ENCODE measurements around the gene PHACTR1.
"Not testable (repeated sequence)": the region's sequence is repeated elsewhere in the genome, so short reads cannot be mapped to it uniquely, and the experiment has no call there.

Gene PHACTR1

DNA sequence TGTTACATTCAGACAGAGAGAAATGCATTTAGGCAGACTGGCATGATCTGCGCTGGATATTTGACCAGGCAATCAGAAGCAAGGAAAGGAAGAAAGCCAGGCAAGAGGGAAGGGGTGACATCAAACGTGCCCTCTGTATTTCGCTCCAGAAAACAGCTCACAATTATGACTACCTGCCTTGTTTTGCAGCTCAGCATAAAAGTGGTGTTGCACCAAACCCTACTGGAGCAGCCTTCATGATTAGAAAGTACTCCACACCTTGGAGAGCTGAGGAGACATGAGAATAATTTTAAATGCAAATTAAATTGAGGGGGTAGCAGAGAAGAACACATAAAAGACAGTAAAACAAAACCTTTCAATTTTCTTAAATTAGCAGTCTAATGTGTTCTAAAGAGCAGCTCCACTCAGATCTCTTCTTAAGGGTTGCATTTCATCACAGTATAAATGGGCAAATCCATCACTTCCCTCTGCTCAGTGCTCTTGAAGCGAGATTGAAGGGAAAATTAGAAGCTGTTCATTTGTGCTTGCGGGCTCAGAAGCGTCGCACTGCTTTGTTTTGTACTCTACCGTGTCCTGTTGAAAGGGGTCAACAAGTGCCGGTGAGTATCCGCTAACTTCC, at the start of gene PHACTR1:
PHACTR1 (plus strand) TSS at position 470 of the 619 bp plus-strand sequence.
- DNase-seq (ENCODE audit: low read depth) = no peak

DNA sequence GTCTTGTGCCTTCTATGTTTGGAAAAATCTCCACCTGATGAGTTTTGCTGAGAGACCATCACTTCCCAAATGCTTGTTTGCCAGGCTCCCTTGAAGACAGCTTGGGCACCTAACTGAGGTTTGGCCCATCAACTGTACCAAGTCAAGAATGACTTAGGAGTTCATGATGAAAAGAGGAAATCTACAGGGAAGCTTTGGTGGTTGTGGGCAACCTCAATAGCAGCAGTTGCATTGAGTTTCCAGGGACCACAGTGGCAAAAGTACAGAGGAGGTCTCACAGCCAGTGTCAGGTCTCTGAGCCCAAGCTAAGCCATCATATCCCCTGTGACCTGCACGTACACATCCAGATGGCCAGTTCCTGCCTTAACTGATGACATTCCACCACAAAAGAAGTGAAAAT, 49.7 kb upstream of the PHACTR1 start:
- no peak for DNase-seq (ENCODE audit: low read depth)

DNA sequence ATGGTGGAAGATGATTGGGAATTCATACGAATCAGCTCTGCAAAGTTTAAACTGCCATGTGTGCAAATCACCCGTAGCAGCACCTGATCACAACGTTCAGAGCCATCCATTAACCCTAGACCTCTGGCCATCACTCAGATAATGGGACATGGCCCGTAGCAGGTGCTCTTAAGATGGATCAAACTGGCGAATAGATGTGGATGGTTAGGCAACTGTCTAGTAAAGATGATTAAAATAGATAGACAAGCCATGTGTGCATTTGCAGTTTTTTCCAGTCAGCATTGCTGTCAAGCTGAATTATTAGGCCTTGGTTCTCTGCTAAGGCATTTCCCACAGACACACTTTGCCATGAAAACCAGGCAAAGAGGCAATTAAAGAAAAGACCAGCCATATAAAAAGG, 40.6 kb upstream of the PHACTR1 start:
- DNase-seq (ENCODE audit: low read depth) = no peak

DNA sequence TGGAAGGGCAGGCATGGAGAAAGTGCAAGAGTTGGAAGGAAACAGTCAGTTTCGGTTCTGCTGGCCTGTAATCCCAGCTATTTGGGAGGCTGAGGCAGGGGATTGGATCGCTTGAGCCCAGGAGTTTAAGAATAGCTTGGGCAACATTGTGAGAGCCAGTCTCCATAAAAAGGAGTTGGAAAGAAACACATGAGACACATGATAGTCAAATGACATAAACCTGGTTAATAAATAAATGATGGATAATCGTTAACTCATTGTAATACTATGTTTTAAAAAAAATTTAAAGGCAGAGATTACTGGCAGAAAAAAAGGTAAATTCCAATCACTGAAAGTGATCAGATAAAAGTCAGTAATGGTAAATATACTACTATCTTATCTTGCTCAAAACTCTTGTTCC, 37.2 kb upstream of the PHACTR1 start:
- no peak for DNase-seq (ENCODE audit: low read depth)

DNA sequence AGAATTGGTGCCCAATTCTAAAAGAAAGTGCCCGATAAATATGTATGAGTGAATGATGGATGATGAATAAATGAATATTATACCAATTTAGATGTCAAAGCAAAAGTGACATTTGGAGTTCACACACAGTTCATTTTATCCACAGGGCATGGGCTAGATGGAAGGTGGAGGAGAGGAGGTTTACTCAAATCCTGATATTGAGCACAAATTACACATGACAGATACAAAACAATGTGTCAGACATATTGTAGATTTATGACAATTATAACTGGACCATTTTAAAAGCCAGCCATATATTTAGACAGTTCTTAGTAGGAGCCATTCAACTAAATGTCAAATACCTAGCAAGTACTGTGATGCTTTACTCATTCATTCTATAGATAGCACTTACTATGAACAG, 23.4 kb upstream of the PHACTR1 start:
- DNase-seq (ENCODE audit: low read depth) = no peak

DNA sequence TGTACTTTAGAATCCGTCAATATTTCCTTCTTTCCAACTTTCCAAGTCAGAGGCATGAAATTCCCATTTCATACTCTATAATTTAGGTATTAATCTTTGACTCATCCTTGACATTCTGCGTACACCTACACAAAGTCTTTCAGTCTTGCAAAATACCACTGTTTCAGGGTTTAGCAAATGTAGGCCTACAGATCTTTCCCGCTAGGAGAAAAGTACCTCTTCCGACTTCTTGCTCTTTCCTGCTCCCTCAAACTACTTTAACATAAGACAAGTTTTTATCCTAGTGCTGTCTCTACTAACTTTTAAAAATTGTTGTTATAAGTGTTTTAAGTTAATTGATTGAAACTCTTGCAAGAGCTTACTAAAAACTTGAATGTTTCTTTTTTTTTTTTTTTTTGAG, 18.3 kb upstream of the PHACTR1 start:
- no peak for DNase-seq (ENCODE audit: low read depth)

DNA sequence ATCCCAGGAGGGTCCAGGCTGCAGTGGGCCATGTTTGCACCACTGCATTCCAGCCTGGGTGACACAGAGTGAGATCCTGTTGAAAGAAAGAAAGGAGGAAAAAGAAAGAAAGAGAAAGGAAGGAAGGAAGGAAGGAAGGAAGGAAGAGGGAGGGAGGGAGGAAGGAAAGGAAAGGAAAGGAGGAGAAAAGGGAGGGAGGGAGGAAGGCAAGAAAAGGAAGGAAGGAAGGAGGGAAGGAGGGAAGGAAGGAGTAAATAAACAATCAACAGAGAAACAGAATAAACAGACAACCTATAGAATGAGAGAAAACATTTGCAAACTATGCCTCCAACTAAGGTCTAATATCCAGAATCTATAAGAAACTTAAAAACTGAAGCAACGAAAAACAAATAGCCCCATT, 11.6 kb upstream of the PHACTR1 start:
- no peak for DNase-seq (ENCODE audit: low read depth)

DNA sequence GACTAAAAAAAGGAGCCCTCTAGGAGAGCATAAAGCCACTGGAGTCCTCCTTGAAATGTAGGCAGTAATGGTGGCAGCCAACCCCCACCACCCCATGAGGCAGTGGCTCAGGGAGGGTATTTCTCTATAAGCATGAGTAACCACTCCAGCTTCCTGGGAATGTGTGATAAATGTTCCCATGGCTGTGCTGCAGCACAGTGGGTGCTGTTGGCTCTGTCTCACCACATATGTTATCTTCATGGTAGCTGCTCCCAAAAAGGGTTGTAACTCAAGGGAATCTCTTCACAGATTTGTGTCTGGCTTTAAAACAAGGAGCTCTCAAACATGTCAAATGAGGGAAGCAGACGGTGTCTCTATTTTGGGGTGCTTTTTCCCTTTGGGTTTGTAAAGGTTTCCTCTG, 7.5 kb upstream of the PHACTR1 start:
- peak; percentile 65 for DNase-seq (ENCODE audit: low read depth)

DNA sequence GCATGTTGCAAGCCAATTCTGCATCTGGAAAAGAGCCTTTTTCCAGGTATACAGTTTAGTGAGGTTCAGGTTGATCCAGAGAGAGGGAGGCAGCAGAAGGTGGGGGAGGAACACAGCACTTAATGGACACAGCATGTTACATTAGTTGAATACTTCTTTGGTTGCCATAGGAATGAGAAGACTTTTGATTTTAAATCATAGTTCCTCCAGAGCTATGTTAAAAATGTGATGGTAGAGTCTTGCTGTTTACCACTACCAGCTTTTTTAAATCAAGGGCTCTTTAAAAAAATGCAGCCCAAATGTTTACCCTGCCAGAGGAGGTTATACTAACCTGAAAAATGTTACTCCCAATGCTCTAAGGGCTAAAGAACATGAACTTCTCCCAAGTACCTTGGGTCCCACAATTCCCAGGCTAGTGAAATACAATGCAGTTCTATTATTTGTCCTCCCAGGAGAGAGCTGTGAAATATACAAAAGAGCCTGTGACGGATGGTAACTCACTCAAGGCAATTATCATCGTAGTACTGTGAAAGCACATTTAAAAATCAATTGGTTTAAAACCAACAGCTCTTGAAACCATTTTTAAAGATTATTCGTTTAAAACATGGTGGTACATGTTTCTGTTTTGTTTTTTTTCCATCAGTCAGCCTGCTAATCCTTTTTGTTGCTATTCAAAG, 6.9 kb upstream of the PHACTR1 start:
- DNase-seq (ENCODE audit: low read depth) = no peak

DNA sequence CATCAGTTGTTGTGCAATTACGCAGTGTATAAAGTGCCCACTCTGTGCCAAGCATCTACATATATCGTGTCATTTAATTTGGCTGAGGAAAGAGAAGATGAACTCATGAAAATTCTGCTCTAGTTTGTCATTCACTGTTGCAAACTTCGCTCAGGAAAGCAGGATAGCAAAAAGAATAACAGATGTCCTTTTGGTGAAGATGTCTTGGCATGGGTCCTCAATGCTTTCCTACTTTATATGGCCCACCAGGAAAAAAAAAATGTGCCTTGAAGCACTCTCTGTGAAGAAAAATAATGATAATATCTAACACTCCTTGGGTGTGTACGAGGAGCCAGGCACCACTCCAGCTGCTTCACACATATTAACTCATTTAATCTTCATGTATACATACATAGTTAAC, 5.6 kb upstream of the PHACTR1 start:
- no peak for DNase-seq (ENCODE audit: low read depth)

DNA sequence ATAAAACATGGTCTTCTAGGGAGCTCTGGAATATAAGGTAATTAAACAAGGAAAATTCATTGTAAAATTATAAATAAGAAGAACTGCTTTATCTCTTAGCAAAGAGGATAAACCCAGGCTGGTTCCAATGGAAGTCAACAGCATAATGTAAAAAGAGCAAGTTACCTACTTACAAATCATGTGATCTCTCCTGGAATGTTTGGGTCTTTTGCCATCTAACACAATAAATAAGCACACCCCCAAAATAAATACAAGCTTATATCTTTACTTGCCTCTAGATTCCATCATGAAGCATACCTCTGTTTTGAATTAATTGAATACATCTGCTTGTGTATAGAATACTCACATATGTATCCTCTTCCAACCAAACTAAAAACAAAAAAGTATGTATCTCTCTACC, 2.5 kb upstream of the PHACTR1 start:
- DNase-seq (ENCODE audit: low read depth) = no peak

DNA sequence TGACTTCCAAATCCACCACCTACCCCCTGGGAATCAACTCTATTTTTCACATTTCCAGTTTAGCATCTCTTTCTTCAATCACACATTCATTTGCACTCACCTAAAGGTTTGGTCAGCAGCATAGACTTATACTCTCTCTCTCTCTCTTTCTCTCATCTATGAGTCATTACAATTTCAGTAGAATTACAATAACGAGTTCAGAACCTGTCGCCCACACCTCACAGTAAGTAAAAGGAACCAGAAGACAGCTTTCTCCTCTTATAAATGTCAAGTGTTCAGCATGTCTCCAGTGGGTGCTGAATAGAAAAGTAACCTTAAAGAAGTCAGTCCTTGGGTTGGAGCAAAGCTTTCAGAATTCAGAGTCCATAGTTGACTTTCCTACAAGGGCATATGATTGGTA, 1.1 kb upstream of the PHACTR1 start:
- no peak for DNase-seq (ENCODE audit: low read depth)

DNA sequence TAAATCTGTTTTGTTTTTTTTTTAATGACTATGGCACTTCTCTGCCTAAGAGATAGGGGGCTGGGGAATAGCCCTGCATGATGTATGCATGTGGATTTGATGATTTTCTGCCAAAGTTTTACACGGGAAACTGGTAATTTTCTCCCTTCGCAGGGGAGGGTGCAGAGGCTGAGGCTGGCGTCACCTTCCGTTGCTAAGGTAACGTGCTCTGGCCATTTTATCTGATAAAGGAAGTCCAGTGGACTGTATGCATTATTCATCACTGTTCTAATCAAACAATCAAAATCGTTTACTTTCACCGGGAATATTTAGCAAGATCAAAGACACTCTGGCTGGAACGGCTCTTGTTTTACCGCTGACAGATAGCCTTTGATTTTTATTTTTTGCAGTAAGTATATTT, 789 bp downstream of the PHACTR1 start:
- DNase-seq (ENCODE audit: low read depth) = no peak

DNA sequence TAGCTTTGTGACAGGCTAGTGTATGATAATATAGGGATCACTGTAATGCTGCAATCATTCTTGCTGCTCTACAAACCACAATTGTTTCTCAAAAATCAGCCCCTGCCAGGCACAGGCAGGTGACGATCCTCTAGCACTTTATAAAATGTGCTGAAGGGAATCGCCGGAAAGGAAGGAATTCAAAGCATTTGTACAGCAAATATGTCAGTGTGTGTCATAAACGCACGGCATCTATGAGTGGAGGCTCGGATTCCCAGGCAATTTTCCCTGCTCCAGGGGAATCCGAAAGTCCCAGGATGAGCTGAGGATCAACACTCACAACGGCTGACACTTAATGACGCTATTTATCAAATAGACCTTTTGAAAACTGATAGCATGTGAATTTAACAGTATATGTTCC, 1.4 kb downstream of the PHACTR1 start:
- DNase-seq (ENCODE audit: low read depth) = peak; percentile 71

DNA sequence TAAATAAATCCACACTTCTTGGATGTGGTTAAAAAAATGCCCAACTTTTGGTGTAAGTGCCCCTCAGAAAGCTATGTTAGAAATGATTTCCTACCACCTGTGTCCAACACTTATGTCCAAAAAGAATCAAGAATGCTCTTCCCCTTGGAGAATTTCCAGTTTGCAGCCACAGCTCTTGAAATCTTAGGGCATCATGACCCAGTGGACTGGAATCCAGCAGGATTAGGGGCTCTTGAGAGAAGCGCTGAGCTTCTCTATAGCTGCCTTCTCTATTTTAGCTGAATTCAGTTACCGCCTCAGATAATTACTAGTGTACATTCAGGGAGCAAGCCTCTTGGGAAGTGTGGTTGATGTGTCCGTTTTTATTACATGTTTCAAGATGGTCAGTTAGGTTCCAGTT, 2.5 kb downstream of the PHACTR1 start:
- no peak for DNase-seq (ENCODE audit: low read depth)

DNA sequence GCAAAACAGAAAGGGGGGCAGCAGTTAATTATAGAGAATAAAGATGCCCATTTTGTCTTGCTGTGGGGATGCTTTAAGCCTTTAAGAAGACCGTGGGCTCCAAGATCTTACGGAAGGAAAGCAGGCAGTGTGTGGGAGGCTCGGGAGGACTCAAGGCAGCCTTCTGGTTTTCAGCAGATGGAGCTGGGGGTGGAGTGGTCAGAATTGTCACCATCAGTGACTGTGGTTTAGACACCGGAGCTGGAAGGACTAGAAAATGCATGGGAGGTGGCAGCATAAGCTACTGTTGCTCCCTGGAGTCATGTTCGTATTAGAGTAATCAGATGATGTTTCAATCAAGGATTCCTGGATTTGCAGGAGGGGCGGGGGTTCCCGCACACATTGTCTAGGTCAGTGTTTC, 3.7 kb downstream of the PHACTR1 start:
- no peak for DNase-seq (ENCODE audit: low read depth)

DNA sequence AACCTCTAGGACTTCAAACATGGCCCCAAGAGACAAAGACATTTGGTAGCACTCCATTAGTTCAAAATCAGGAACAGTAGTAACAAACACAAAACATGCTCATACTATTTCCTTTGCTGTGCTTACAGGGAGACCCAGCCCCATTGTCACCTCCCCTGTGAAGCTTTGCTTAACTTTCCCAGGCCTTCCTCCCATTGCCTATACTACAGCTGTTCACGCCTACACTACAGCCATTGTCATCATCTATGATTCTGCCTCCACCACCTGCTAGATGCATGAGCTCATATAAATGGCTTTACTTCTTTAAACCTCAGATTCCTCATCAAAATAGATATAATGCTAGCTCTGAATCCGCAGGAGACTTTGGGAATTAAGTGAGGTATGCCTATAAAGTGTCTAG, 8.7 kb downstream of the PHACTR1 start:
- no peak for DNase-seq (ENCODE audit: low read depth)

DNA sequence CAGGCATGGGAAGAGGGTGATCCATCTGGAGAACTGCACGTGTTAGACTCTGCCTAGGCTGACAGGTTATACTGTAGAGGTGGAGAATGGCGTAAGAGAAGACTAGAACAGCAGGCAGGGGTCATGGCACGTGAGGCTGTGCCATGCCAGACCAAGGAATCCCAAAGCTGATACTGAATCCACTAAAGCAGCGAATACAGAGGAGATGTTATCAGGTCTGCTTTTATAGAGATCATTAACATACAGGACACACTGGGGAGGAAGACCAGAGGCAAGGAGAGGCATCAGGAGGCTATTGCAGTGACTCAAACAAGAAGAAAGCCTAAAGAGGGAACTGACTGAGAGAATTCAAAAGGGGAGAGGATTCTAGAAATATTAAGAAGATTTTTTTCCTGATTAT, 12.9 kb downstream of the PHACTR1 start:
- DNase-seq (ENCODE audit: low read depth) = no peak

DNA sequence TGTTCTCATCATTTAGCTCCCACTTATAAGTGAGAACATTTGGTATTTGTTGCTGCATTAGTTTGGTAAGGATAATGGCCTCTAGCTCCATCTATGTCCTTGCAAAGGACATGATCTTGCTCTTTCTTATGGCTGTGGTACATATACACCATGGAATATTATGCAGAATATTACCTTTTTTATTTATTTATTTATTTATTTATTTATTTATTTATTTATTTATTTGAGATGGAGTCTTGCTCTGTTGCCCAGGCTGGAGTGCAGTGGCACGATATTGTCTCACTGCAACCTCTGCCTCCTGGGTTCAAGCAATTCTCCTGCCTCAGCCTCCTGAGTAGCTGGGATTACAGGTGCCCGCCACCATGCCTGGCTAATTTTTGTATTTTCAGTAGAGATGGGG, 14.2 kb downstream of the PHACTR1 start:
- DNase-seq (ENCODE audit: low read depth) = not testable (repeated sequence)

DNA sequence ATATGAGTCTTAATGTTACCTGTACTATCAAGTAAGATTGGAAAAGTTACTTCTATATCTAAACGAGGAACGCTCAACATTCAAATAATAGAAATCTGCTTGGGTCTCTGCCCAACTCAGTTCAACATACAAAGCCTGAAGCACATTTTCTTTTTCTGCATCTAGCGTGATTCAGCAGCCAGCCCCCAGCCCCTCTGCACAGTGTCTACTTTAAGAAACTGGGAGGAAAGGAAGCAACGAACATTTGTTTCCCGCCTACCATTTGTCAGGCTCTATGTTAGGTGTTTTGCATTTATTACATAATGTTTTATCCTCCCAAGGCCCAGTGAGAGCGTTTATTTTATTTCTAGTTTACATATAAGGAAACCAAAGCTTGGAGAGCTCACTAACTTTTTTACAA, 17.3 kb downstream of the PHACTR1 start:
- DNase-seq (ENCODE audit: low read depth) = no peak

DNA sequence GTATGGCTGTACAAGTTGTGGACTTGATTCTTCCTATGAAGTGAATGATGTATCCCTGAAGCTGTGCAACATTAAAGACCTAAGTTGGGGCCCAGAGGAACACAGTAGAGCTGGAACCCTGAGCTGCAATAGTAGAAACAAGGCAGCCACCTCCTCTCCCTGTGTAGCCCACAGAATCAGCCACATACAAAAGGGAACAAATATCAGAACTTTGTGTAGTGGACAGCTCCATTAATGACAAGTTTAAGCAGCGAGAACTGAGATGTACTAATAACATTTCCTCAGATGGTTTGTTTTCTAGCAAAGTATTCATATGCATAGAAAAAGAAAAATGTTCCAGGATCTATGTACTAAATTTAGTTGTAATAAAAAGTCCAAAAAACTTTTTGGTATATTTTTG, 19.2 kb downstream of the PHACTR1 start:
- DNase-seq (ENCODE audit: low read depth) = no peak

DNA sequence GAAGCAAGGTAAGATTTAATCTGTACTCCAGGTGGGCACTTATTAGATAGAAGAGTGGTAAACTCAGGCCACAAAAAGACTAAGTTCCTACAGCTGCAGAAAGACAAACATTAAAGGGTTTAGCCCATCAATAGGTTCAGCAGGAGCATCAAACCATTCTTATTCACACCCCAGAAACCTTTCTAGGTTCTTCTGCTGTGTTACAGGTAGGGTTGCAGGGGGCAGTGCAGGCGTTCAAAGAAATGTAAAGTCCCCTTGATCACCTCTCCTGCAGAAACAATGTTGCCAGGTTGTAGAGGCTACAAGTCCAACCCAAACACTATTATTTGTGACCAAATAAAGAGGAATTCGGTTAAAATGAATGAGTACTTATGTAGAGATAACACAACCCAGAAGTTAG, 31.8 kb downstream of the PHACTR1 start:
- DNase-seq (ENCODE audit: low read depth) = no peak

DNA sequence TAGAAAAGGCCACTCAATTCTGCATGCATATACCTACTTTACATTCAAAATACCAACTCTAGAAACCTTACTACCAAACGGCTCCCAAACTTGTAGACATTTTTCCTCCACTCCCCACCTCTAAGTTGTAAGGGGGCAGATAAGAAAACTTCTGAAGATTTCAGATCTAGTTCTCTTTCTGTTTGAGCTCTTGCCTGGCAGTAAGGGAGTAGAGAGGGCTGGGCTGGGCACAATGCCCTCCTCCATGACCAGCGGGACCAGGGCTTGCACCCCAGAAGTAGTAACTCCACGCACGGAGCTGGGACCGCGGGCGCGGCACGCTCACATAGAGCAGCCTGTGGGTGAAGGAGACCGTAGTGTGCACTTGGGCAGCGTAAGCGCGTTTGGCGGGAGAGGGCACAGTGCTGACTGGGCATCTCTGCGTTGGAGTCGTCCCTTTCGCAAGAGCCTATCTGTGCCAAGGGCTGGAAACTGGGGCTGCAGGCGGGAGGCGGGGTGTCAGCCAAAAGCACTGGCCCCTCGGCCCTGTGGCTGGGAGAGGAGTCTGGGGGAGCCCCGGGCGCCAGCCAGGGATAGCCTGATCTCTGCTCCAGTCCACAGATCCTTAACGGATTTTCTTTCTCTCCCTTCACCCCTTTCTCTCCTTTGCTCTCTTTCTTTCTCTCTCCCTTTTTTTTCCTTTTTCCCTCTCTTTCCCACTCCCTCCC, 32.4 kb downstream of the PHACTR1 start:
- DNase-seq (ENCODE audit: low read depth) = no peak
